AG04450 (cell line): Measurements from ENCODE around the gene KLC1. TPM values are rescaled to one million over a fixed set of nuclear protein-coding genes. Genes with fewer than 3 reads are reported as not detected.

Source experiments
- CTCF ChIA-PET: fragments of 300-600, 350-600 bp; formaldehyde crosslinking; extraction: SDS; loops from one replicate; lab custom pipeline; 2022; ENCODE audit warnings: antibody characterized with exemption, inconsistent platforms; lab: Charles Lee
- POLR2A ChIA-PET: fragments of 350-600 bp; formaldehyde crosslinking; extraction: SDS; loops from one replicate; lab custom pipeline; 2021; ENCODE audit warnings: antibody characterized with exemption, inconsistent platforms; lab: Yijun Ruan, JAX
- DNase-seq: peaks from one replicate; pipeline ENCODE4 v3.0.0-alpha.2; 2011; ENCODE audit warnings: low read depth, low spot score
- H3K27ac ChIP-seq: one replicate; pipeline ENCODE4 v1.5.1; 2012; ENCODE audit warnings: low read depth, low read length, control low read depth
- H3K27me3 ChIP-seq: one replicate; pipeline ENCODE4 v1.6.0; 2012; ENCODE audit warnings: low read length; ENCODE audit not compliant: control insufficient read depth, insufficient read depth
- H3K4me3 ChIP-seq: 2 replicates; pipeline ENCODE4 v1.5.1; 2011; ENCODE audit warnings: mild to moderate bottlenecking, low read depth, low read length, control low read depth
- H3K9me3 ChIP-seq: 2 replicates; pipeline ENCODE4 v1.5.1; 2012; ENCODE audit warnings: low read length; ENCODE audit not compliant: control insufficient read depth, insufficient read depth
- polyA plus RNA-seq: library from polyadenylated mRNA; depleted of rRNA; stranded (reverse); fragments of >200 nt; gene quantifications from 2 replicates; pipeline ENCODE4 v1.2.3, GENCODE V29; 2011
- TF ChIP-seq, protein P1 (sequence below): IDR thresholded peaks from 2 replicates; pipeline ENCODE4 v1.5.1; 2011; ENCODE audit warnings: low read depth, low read length, control low read depth, inconsistent platforms

Gene KLC1
- polyA plus RNA-seq, 1 experiment = 160 TPM

DNA sequence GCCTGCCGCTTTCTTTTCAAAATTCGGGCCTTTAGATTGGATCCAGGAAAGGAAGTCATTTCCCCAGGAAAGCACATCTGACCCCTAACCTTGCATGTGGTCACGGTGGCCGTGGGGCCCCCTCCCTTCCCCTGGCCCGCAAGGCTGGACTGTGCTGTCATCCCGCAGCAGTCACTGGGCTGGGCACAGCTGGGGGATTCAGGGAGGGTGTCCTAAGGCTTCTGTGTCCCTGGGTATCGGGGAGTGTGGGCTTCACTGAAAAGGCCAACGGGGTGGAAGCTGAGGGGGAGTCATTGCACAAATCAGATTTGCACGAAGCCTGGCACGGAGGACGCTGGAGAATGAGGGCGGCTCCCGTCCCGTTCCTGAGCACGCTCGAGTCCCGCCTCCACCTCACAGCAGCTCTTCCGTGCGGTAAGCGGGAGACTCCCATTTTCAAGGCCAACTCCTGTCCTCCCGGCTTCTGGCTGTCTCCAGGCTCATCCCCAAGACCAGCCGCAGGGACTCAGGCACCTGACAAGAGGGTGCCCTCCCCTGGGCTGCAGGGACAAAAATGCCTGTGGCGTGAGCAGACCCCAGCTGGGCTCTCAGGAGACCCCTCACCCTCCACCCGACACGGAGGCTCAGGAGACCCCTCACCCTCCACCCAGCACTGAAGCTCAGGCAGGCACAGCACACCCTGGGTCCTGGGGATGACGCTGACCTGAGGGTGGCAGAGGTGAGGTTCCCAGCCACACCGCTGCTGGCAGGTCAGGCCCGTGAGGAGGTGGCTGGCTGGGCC, 76.7 kb downstream of the KLC1 start:
- Histone ChIP-seq H3K9me3 (no peaks in the 10 kb centered on the region), H3K27ac (peak overlapping the region; percentile 31), H3K27me3 (no peaks in the 10 kb centered on the region), H3K4me3 (no peak overlapping the region)
- CTCF ChIA-PET = no interaction called here
- POLR2A ChIA-PET = no interaction called here
- TF ChIP-seq, protein P1, sequence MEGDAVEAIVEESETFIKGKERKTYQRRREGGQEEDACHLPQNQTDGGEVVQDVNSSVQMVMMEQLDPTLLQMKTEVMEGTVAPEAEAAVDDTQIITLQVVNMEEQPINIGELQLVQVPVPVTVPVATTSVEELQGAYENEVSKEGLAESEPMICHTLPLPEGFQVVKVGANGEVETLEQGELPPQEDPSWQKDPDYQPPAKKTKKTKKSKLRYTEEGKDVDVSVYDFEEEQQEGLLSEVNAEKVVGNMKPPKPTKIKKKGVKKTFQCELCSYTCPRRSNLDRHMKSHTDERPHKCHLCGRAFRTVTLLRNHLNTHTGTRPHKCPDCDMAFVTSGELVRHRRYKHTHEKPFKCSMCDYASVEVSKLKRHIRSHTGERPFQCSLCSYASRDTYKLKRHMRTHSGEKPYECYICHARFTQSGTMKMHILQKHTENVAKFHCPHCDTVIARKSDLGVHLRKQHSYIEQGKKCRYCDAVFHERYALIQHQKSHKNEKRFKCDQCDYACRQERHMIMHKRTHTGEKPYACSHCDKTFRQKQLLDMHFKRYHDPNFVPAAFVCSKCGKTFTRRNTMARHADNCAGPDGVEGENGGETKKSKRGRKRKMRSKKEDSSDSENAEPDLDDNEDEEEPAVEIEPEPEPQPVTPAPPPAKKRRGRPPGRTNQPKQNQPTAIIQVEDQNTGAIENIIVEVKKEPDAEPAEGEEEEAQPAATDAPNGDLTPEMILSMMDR = no peak
- no peak for DNase-seq

DNA sequence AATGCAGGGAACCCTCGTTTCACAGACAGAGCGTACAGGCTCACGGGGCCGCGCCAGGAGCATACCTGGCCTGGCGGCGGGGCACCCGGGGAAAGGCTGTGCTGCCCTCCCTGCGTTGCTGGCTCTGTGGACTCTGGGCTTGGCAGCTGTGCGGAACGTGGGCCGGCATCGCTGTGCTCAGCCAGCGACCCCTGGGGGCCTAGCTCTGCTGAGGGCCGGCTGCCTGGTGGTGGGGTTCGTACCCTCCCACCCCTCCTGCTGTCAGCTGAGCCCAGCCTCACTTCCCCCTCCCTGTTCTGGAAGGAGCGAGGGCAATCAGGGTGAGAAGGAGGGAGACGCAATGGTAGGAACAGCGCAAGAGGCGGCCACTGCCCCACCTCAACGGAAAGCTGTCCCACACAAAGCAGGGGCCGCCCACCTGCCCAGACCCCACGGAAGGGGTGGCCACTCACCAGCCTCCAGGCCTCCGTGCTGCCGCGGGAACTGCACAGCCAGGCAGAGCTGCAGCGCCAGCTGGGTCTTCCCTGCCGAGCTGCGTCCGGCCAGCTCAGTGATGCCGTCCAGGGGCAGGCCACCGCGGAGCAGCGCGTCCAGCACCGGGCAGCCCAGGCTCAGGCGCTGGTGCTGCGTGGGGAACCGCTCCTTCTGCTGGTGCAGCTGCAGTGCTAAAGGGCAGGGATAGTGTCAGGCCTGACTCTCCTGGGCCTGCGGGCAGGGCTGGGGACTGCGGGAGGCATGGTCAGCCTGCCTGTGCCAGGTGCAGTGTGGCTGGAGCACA, 77.7 kb downstream of the KLC1 start:
- no peak for DNase-seq
- Histone ChIP-seq H3K4me3 (no peak overlapping the region), H3K27me3 (no peaks in the 10 kb centered on the region), H3K9me3 (no peaks in the 10 kb centered on the region), H3K27ac (no peak overlapping the region)
- POLR2A ChIA-PET = no interaction called here
- TF ChIP-seq, protein P1 = no peak
- CTCF ChIA-PET = no interaction called here

DNA sequence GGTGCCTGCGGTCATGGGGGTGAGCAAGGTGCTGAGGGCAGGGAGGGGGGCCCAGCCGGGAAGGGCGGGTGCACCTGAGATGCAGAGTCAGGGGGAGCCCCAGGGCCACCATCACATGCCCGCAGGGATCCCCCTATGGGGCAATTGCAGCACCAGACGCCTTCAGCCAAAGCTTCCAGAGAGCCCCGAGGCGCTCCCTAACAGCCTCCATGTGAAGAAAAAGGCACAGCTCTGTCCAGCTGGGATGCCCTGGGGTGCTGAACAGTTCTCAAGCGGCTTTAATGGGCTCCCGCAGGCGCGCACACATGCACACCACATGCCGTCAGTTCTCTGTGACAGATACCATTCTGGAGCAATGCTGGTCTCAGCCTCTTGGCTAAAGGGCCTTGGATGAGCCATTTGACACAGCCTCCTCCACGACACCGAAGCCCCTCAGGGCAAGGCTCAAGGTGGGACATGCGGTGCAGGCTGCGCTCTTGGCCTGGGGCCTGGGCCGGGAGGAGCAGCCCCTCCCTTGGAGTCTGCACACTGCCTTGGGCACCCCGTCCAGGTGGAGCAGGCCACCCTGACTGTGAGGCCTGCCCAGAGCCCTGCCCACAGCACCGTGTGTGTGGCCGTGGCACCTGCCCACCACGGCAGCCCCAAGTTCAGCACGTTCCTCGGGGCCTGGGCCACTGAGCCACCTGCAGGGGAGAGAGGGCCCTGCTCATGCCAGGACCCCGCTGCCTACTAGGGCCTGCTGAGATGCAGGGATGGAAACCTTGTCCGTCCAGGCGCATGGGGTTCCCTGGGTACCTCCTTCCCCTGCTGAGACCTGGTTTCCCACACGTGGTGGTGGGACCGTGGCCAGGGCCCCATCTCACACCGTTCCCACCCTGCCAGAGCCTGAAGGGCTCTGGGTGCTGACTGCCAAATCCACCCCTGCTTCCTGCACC, 78.6 kb downstream of the KLC1 start:
- ChIA-PET CTCF (no interaction called here), POLR2A (no interaction called here)
- TF ChIP-seq, protein P1 = no peak
- DNase-seq = no peak
- Histone ChIP-seq H3K4me3 (no peak overlapping the region), H3K27me3 (no peaks in the 10 kb centered on the region), H3K9me3 (no peaks in the 10 kb centered on the region), H3K27ac (no peak overlapping the region)

GRCh38 chr14:103708750-103709187, 79.8 kb downstream of the KLC1 start:
- TF ChIP-seq, protein P1 = no peak
- CTCF ChIA-PET = no interaction called here
- POLR2A ChIA-PET = interaction anchor here (0.6 kb wide), 1 partner anchor 123 kb away, joined by 6 read pairs; no protein-coding TSS in a partner anchor
- DNase-seq = no peak
- Histone ChIP-seq H3K4me3 (no peak overlapping the region), H3K9me3 (no peaks in the 10 kb centered on the region), H3K27ac (no peak overlapping the region), H3K27me3 (no peaks in the 10 kb centered on the region)
